IPS-15b (cell line): ENCODE results near the gene RSPO4.

ENCODE experiments used
- H3K27me3 ChIP-seq: one replicate; pipeline ENCODE4 v1.6.1; 2013; ENCODE audit warnings: low read length; ENCODE audit not compliant: control insufficient read depth, insufficient read depth
- H3K36me3 ChIP-seq: one replicate; pipeline ENCODE4 v1.6.1; 2013; ENCODE audit warnings: low read length; ENCODE audit not compliant: control insufficient read depth, insufficient read depth
- H3K4me1 ChIP-seq: one replicate; pipeline ENCODE4 v1.6.1; 2013; ENCODE audit warnings: mild to moderate bottlenecking, low read length; ENCODE audit not compliant: control insufficient read depth, insufficient read depth
- H3K4me3 ChIP-seq: one replicate; pipeline ENCODE4 v1.5.1; 2013; ENCODE audit warnings: low read depth, low read length
- H3K9ac ChIP-seq: one replicate; pipeline ENCODE4 v1.6.1; 2013; ENCODE audit warnings: low read depth, mild to moderate bottlenecking, low read length
- H3K9me3 ChIP-seq: one replicate; pipeline ENCODE4 v1.6.1; 2013; ENCODE audit warnings: mild to moderate bottlenecking, low read length; ENCODE audit not compliant: control insufficient read depth, insufficient read depth

The RSPO4 gene

GRCh38 chr20:911882-912600 is 90.1 kb downstream of the RSPO4 start:
- H3K36me3 ChIP-seq = no peaks in the 10 kb centered on the region
- no peak overlapping the region for H3K4me3 ChIP-seq
- no peaks in the 10 kb centered on the region for H3K9me3 ChIP-seq
- peaks cover 3% of the 10 kb centered on the region for H3K27me3 ChIP-seq
- no peak overlapping the region for H3K9ac ChIP-seq
- no peaks in the 10 kb centered on the region for H3K4me1 ChIP-seq

GRCh38 chr20:910870-911770 is 91.0 kb downstream of the RSPO4 start:
- H3K9me3 ChIP-seq = no peaks in the 10 kb centered on the region
- no peak overlapping the region for H3K4me3 ChIP-seq
- H3K9ac ChIP-seq = no peak overlapping the region
- H3K27me3 ChIP-seq = peaks cover 3% of the 10 kb centered on the region
- H3K36me3 ChIP-seq = no peaks in the 10 kb centered on the region
- no peaks in the 10 kb centered on the region for H3K4me1 ChIP-seq

GRCh38 chr20:910132-910869 is 91.8 kb downstream of the RSPO4 start:
- no peak overlapping the region for H3K9ac ChIP-seq
- no peaks in the 10 kb centered on the region for H3K36me3 ChIP-seq
- no peaks in the 10 kb centered on the region for H3K4me1 ChIP-seq
- no peaks in the 10 kb centered on the region for H3K9me3 ChIP-seq
- no peaks in the 10 kb centered on the region for H3K27me3 ChIP-seq
- no peak overlapping the region for H3K4me3 ChIP-seq

GRCh38 chr20:909641-910040 is 92.5 kb downstream of the RSPO4 start:
- Histone ChIP-seq H3K27me3 (no peaks in the 10 kb centered on the region), H3K9me3 (no peaks in the 10 kb centered on the region), H3K36me3 (no peaks in the 10 kb centered on the region), H3K9ac (no peak overlapping the region), H3K4me3 (no peak overlapping the region), H3K4me1 (no peaks in the 10 kb centered on the region)
